Suppressor macrophage treated with lipopolysaccharide for 4 hours (primary cell): Measurements from ENCODE around the gene RAPGEFL1.
"Not testable (repeated sequence)": the region's sequence is repeated elsewhere in the genome, so short reads cannot be mapped to it uniquely, and the experiment has no call there.

Experiments
- DNase-seq: peaks from one replicate; pipeline ENCODE4 v3.0.0-alpha.2; 2020

The RAPGEFL1 gene

GRCh38 chr17:40174514-40174913, 2.8 kb upstream of the RAPGEFL1 start:
- DNase-seq, result no peak

- DNase-seq, result no peak
Measured at GRCh38 chr17:40175928-40176753, 1.1 kb upstream of the RAPGEFL1 start.

GRCh38 chr17:40176754-40177110, 538 bp upstream of the RAPGEFL1 start:
- no peak for DNase-seq

GRCh38 chr17:40178021-40178601, 841 bp downstream of the RAPGEFL1 start:
- no peak for DNase-seq

GRCh38 chr17:40178660-40179059, 1.4 kb downstream of the RAPGEFL1 start:
- no peak for DNase-seq

- no peak for DNase-seq
Measured at GRCh38 chr17:40179923-40180659, 2.8 kb downstream of the RAPGEFL1 start.

- DNase-seq, result no peak
Measured at GRCh38 chr17:40180694-40181093, 3.4 kb downstream of the RAPGEFL1 start.

GRCh38 chr17:40181205-40181604, 3.9 kb downstream of the RAPGEFL1 start:
- no peak for DNase-seq

GRCh38 chr17:40182606-40183005, 5.3 kb downstream of the RAPGEFL1 start:
- DNase-seq, result no peak

GRCh38 chr17:40187238-40187637, 10.0 kb downstream of the RAPGEFL1 start:
- DNase-seq, result no peak

- DNase-seq, result no peak
Measured at GRCh38 chr17:40188694-40189093, 11.4 kb downstream of the RAPGEFL1 start.

GRCh38 chr17:40190197-40191021, 13.1 kb downstream of the RAPGEFL1 start:
- no peak for DNase-seq

- DNase-seq, result peak; percentile 74
Measured at GRCh38 chr17:40191237-40192208, 14.3 kb downstream of the RAPGEFL1 start.

GRCh38 chr17:40192961-40193360, 15.7 kb downstream of the RAPGEFL1 start:
- DNase-seq, result no peak

GRCh38 chr17:40194821-40195220, 17.6 kb downstream of the RAPGEFL1 start:
- no peak for DNase-seq

- no peak for DNase-seq
Measured at GRCh38 chr17:40197550-40197949, 20.3 kb downstream of the RAPGEFL1 start.

- DNase-seq, result not testable (repeated sequence)
Measured at GRCh38 chr17:40197965-40198456, 20.7 kb downstream of the RAPGEFL1 start.

- no peak for DNase-seq
Measured at GRCh38 chr17:40198576-40198975, 21.3 kb downstream of the RAPGEFL1 start.

- no peak for DNase-seq
Measured at GRCh38 chr17:40203131-40203530, 25.9 kb downstream of the RAPGEFL1 start.

GRCh38 chr17:40206193-40206592, 28.9 kb downstream of the RAPGEFL1 start:
- DNase-seq, result peak; percentile 43

GRCh38 chr17:40209404-40210093, 32.3 kb downstream of the RAPGEFL1 start:
- no peak for DNase-seq
